Activated CD8-positive, alpha-beta memory T cell treated with anti-CD3 and anti-CD28 coated beads for 4 hours (primary cell): ENCODE data around the gene ATXN7L1.
"Not testable (repeated sequence)": the region's sequence is repeated elsewhere in the genome, so short reads cannot be mapped to it uniquely, and the experiment has no call there.

Source experiments
- DNase-seq, 2 donors: peaks; one replicate each; pipeline ENCODE4 v3.0.0-alpha.2; 2020; ENCODE audit warnings: low read depth in 2 of 2

Gene ATXN7L1

GRCh38 chr7:105802604-105803428 is 73.6 kb downstream of the ATXN7L1 start:
- no peak for DNase-seq

DNA sequence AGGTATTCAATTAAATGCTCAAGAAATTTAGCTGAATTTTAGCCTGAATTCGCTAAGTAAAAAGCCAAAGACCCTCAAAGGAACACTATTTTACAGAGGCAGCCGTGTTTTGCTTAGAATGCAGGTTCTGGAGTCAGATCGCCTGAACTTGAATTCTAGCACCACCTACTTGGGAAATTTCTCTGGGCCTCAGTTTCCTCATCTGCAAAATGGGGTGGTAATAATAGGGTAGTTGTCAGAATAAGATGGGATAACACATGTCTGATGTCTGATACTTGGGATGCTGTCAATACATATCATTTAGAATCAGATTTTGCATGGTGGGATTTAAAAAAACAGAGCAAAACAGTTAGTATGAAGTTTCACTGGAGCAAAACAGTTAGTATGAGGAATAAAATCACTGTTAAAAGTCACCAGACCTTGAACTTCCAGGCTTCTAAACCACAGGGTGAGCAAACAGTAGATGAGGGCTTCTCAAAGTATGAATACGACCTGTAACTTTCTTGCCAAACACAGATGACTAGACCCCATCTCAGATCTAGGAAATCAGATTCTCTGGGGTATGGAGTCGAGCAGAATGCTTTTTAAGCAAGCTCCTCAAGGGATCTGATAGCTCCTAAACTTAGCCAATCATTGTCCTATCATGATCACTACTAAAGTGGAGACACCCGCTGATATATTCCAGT is 75.4 kb downstream of the ATXN7L1 start:
- DNase-seq: no peak

DNA sequence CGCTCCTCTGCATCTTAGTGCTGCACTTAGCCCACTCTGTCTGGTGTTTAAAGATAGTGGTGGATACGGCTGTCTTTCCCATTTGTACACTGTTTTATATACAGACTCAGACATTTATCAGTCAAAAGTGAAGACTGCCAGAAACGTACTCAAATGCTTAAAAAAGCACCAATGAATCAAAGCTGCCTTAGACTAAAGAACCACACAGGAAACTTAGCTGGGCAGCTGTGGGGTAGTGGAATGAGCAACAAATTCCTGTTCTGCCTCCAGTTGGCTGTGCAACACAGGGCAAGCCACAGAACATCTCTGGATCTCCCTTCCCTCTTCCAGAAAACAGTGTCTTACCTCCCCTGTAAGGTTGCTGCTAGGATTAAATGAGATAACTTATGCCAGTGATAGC is 76.0 kb downstream of the ATXN7L1 start:
- DNase-seq: no peak

DNA sequence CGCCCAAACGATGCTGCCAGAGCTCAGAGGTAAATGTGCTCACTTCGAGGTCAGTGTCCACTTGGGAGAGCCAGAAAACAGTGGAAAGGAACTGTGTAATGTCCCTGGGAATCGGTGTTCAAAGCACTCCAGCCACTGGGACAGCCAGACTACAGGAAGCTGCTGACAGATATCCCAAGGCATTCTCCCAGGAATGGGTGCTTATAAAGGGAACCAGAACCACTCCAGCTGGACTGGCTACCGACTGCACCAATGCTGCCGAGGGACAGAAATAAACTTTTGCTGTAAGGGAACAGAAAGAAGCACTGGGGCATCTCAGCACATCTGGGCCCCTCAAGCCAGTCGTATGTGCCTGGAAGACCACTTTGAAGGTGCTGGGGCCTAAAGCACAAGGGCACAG is 76.7 kb downstream of the ATXN7L1 start:
- DNase-seq: no peak

DNA sequence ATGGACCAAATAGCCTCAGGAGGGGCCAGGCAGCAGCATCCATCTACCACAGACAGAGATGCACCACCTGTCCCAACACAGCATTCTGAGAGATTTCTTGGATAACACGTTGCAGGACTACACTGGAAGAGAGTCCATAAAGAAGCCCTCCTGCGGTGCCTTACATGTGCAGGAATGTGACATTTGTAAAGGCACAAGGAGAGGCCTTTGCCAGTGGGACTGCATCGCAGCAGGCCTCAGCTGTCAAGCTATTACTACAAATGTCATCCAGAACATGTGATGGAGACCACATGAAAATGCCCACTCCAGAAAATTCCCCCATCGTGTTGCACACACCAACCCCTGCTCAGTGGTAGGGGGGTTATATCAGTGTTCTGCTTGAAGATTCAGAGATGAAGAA is 77.4 kb downstream of the ATXN7L1 start:
- no peak for DNase-seq

- no peak for DNase-seq
These were observed 78.7 kb downstream of the ATXN7L1 start for GRCh38 chr7:105797652-105798051.

DNA sequence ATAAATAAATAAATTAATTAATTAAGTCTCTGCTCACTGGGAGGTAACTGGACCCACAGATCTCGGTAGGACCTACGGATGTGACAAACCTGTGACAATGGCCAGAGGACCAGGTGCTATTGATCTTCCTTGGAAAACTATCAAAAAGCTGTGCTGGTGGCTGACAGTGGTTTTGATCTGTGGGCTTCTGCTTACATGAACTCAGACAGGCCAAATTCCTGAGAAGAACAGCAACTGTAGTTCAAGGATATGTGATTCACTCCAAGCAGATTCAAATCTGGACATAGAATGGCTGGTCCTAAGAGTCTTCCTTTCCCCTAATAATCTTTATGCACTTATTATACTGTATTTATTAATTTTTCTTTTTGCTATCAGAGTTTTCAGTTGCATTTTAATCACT is 80.0 kb downstream of the ATXN7L1 start:
- no peak for DNase-seq

DNA sequence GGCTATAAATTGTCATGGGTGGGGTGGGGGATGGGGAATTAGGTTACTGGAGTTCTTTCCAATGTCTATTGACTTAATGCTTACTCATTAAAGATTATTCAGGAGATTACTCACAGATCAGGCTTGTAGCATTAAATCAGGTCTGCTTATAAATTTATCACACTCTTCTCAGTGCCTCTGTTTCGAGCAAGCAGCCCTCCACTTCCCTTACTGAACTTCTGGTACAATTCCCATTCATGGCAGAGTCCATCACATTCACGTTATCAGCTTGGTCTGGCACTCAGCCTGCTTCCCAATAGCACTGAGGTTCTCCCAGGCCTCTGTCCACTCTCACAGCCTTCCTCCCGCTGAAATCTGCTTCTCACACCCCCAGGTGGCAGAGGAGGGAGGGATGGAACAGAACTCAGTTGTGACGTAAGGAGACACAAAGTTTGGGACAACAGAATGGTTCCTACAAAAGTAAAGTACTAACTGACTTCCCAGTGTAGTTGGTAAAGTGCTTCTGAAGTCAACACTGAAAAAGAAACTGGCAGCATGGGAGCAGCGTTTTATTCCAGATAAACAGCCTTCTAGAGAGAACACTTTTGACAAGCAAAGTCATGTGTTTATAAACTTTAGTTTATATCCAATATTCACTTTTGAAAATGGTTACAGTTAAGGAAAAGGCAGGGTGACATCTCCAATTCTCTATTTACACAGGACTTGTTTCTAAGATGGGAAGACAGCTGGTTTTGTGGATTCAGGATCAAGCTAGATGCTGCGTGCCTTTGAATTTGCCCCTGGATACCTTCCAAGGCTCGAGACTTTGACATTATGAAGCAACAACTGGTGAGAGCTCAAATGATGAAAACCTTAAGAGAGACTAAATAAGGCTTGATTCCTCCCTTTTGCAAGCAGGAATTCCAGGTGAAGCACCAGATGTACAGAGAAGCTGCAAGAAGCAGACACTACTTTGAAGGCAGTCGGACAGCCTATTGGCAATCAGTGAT is 81.4 kb downstream of the ATXN7L1 start:
- DNase-seq: no peak

DNA sequence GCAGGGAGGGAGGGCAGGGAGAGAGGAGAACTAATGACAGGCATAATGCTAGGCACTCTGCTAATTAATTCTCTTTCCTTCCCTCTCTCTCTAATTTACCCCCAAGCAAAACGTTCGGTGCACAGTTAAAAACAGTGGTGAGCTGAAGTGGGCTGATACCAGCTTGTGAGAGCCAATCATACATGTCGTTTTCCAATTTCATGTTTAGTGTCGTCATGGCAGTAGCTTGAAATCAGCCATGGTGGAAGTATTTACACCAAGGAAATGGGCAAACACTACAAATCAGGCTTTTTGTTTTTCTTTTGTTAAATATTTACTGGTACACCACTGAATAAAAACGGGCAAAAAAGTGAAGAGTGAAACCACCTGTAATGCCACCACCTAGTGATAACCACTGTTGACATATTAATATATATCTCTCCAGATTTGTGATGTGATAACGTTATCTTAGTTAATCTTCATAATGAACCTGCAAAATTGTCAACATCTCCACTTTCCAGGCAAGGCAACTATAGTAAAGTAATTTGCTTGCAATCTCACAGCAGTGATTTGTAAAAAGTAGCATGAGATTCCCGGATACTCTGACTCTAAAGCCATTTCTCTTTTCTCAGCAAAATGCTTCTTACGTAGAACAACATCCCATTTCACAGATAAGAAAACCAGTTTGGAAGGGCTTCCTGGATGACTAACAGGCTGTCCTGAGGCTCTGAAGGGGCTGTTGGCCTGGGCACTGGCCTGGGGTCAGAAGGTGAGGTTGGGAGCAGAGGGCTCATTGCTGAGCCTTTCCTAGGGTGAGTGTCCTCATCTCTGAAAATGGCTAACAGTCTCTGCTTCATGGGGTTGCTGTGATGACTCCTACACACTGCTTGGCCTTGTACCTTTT is 83.7 kb downstream of the ATXN7L1 start:
- DNase-seq: no peak

- no peak for DNase-seq
These were observed 84.5 kb downstream of the ATXN7L1 start for GRCh38 chr7:105791926-105792325.

DNA sequence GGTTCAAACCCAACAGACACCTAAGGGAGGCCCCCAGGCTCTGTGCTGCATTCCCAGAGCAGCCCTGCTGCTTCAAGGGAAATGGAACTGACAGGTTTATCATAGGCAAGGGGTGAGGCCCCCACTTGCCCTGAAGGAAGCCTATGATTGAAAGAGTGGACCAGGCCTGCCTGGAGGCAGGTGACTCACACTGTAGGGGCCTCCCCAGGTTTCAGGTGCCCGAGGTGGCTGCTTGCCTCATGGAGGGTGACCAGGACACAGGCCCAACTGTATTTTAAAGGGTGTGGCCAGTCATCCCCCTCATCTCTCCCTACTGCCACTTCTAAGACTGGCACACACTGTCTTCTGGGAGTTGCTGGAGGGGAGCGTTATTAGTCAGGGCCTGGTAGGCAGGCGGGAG is 85.4 kb downstream of the ATXN7L1 start:
- no peak for DNase-seq

- not testable (repeated sequence) for DNase-seq
These were observed 85.9 kb downstream of the ATXN7L1 start for GRCh38 chr7:105790452-105790851.

DNA sequence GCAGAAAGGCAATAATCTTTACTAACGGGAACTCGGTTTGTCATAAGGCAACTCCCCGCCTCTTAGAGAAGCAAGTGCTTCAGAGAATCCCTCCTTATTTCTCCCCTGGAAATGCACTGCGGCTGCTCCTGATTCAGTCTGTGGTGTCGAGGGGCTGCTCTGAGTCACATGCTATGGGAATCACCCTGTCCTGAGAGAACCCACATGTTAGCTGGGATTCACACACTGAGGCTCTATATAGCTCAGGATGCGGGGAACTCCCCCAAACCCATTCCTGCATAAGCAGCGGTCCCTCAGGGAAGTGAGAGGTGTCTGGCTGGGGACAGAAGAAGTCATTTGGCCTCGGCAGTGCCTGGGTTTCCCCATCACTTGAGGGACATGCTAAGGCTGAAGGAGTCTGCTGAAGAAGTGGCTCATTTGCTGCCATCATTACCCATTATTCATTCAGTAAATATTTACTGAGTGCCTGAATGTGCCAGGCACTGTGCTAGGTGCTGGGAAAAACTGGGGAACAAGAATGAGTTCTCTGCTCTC is 87.5 kb downstream of the ATXN7L1 start:
- DNase-seq: no peak

DNA sequence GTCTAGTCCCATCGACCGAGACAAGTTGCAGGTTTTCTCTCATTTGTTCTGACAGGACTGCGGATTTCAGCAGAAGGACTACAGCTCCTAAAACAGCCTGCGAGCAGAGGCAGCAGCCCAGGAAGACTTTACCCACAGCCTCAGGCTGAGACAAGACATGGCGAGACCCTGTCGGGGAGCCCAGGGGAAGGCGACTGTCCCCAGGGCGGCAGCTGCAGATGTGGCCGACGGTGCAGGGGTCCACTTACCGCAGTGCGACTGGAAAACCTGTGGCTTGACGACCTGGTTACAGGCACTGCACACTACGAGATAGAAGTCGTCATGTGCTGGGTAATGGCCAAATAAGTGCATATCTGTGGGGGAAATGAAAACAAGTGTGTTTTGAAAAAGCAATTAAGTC is 88.0 kb downstream of the ATXN7L1 start:
- no peak for DNase-seq

DNA sequence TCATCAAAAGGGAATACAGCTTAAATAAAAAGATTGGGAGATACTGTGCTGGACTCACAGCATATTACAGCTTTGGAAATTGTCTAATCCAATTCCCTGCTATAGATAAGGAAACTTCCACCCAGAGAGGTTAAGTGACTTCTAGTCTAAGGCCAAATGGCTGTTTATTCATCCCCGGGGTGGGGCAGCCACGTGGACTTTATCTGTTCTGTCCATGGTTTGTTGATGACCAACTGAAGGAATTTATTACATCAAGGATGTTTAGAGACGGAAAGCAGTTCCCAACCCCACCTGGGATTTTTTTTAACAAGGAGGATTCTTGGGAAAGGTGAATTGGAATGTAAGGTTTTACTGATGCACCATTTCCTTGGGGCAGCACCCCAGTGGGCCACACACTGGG is 88.6 kb downstream of the ATXN7L1 start:
- DNase-seq: no peak

DNA sequence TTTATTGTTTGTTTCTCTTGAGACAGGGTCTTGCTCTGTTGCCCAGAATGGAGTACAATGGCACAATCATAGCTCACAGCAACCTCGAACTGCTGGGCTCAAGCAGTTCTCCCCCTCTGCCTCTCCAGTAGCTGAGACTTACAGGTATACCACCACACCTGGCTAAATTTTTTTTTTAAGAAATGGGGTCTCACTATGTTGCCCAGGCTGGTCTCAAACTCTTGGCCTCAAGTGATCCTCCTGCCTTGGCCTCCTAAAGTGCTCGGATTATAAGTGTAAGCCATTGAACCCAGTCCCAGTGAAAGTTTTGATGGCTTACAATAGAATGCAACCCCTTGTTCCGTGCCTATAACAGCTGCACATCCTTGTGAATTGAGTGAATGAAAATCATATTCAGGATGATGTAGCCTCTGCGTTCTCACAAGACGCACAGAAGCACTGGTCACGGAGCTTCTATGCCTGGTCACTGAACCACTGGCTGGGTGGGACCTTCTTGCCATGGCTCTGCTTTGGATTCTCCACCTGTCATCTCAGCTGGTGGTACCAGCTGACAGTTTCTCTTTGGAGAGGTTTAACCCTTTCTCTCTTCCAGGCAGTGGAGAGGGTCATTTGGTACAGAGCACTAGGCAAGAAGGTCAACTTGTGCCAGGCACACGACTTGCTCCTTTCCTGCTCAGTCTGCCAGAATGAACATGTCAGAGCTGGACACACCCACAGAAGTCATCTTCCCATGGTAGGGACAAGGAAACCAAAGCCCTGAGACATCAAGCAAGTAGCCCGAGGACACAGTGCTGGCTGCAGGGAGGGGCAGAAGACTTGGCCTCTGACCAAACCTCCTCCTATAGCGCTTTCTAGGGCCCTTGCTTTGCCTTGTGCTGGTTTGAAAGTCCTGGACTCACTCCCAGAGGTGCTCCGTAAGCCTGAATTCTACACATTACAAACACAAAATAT is 89.6 kb downstream of the ATXN7L1 start:
- no peak for DNase-seq

DNA sequence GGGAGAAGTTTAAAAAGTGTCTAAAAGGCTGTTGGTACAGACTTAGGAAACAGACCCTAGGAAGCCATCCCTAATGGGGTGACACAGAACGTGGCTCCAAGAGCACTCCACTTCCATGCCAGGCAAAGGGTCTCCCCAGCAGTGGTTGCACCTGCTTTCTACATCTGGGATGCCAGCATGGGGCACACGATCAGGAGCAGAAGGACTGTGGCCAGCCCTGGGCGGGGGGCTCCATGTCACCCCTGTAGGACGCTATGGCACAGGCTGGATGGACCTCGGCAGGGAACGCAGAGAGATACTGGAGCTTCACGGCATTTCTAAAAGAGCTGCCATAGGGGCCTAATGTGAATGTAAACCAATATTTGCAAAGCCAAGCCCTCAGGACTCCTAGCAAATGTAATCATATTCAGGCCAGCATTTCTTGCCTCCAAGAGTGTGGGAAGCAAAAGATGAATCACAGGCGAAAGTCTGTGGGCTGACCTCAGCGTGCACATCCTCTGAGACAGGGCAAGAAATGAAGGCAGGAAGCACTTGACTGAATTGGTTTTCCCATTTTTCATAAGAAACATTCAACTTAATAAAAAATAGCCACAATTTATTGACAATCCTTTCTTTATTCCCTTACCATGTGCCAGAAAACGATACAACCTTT is 93.9 kb downstream of the ATXN7L1 start:
- no peak for DNase-seq

- no peak for DNase-seq
These were observed 96.3 kb downstream of the ATXN7L1 start for GRCh38 chr7:105779856-105780780.
